Uterus (tissue), 2 donors: ENCODE data around the gene STC2.

ENCODE experiments used
- POLR2A ChIP-seq, 2 donors: fragments of 450-650 bp; IDR thresholded peaks; one replicate each; pipeline ENCODE4 v1.6.1; 2016; ENCODE audit warnings: antibody characterized with exemption in 2 of 2, mild to moderate bottlenecking in 1 of 2, moderate library complexity in 1 of 2
- TF ChIP-seq, protein P1 (sequence below), 4 experiments: fragments of 200-600 bp in 2 of 4; fragments of 450-650 bp in 2 of 4; sonication (generic) in 2 of 4; IDR thresholded peaks; one replicate each; pipeline ENCODE4 v1.5.1; 2016 to 2019; ENCODE audit warnings: antibody characterized with exemption in 4 of 4, mild to moderate bottlenecking in 2 of 4, moderate library complexity in 1 of 4

DNA sequence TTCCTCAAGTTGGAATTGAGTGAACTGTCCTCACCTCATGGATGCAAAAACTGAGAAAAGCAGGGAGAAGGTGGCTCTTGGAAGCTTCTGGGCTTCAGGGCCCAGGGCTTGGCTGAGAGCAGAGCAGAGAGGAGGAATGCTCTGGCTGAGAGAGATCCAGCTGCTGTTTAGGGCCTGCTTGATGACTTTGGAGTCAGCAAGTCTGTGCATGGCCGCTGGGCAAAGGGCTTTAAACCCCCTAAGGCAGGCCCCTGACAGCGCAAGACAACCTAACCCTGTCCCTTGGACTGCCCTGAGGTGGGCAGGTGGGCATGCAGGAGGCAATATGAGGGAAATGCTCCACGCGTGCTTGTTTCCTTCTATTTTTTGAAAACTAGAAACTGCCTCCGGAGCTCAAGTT, 8.6 kb downstream of the STC2 start:
- TF ChIP-seq, protein P1, sequence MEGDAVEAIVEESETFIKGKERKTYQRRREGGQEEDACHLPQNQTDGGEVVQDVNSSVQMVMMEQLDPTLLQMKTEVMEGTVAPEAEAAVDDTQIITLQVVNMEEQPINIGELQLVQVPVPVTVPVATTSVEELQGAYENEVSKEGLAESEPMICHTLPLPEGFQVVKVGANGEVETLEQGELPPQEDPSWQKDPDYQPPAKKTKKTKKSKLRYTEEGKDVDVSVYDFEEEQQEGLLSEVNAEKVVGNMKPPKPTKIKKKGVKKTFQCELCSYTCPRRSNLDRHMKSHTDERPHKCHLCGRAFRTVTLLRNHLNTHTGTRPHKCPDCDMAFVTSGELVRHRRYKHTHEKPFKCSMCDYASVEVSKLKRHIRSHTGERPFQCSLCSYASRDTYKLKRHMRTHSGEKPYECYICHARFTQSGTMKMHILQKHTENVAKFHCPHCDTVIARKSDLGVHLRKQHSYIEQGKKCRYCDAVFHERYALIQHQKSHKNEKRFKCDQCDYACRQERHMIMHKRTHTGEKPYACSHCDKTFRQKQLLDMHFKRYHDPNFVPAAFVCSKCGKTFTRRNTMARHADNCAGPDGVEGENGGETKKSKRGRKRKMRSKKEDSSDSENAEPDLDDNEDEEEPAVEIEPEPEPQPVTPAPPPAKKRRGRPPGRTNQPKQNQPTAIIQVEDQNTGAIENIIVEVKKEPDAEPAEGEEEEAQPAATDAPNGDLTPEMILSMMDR (IDR thresholded peaks at IDR 0.05) = no peak
- no peak for TF ChIP-seq POLR2A (IDR thresholded peaks at IDR 0.05)
